ENCODE measurements around the gene APOBEC3H. TPM values are rescaled to one million over a fixed set of nuclear protein-coding genes. Genes with fewer than 3 reads are reported as not detected.
A peak's percentile ranks its signal among the peaks of the same experiment; 100 is the strongest.
"Not testable (repeated sequence)": the region's sequence is repeated elsewhere in the genome, so short reads cannot be mapped to it uniquely, and the experiment has no call there.

Gene APOBEC3H
- total and polyA plus RNA-seq, 4 donors, result 0.57 to 1.2 TPM; not detected in 2

DNA sequence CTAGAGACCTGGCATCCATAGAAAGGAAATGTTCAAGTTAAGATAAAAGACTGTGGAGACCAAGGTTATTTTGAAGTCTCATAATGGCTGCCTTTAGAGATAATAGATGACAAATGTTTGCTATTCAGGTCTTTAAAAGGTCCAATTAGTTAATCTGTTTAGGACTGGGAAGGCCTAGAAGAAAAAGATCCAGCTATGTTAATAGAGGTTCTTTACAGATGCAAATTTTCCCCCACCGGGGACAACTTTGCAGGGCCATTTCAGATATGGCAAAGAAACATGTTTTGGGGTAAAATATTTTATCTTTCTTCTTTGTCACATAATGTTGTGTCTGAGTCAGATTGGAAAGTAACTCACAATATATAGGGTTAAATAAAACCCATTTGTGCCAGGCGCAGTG is 23.1 kb upstream of the APOBEC3H start:
- ATAC-seq (ENCODE audit: insufficient read depth, low FRiP score) (no peak), DNase-seq (no peak)
- no peaks in the 10 kb centered on the region for H3K36me3 ChIP-seq (ENCODE audit: control insufficient read depth in 4 of 4, insufficient read depth in 4 of 4, low read length in 4 of 4)
- no peaks in the 10 kb centered on the region for H3K9me3 ChIP-seq (ENCODE audit: control insufficient read depth in 4 of 4, insufficient read depth in 3 of 4, low read length in 3 of 4)
- no peaks in the 10 kb centered on the region for H3K27me3 ChIP-seq (ENCODE audit: control insufficient read depth in 3 of 3, insufficient read depth in 3 of 3, low read length in 2 of 3)
- no peak overlapping the region for H3K9ac ChIP-seq (ENCODE audit: insufficient read depth in 1 of 2, low read length in 2 of 2)
- H3K27ac ChIP-seq (ENCODE audit: low read depth in 1 of 2, low read length in 1 of 2), result no peak overlapping the region
- H3K4me1 ChIP-seq (ENCODE audit: control insufficient read depth in 5 of 5, insufficient read depth in 5 of 5, low read length in 5 of 5), result peaks cover 0 to 6% (median 0%) of the 10 kb centered on the region in 5 donors
- H3K4me3 ChIP-seq, result no peak overlapping the region
- TF ChIP-seq CTCF (IDR thresholded peaks at IDR 0.05; ENCODE audit: control extremely low read depth, extremely low read depth), result no peak
- WGBS, 2 donors, result 50 to 63% methylated on average over 2 of the region's 2 CpGs

DNA sequence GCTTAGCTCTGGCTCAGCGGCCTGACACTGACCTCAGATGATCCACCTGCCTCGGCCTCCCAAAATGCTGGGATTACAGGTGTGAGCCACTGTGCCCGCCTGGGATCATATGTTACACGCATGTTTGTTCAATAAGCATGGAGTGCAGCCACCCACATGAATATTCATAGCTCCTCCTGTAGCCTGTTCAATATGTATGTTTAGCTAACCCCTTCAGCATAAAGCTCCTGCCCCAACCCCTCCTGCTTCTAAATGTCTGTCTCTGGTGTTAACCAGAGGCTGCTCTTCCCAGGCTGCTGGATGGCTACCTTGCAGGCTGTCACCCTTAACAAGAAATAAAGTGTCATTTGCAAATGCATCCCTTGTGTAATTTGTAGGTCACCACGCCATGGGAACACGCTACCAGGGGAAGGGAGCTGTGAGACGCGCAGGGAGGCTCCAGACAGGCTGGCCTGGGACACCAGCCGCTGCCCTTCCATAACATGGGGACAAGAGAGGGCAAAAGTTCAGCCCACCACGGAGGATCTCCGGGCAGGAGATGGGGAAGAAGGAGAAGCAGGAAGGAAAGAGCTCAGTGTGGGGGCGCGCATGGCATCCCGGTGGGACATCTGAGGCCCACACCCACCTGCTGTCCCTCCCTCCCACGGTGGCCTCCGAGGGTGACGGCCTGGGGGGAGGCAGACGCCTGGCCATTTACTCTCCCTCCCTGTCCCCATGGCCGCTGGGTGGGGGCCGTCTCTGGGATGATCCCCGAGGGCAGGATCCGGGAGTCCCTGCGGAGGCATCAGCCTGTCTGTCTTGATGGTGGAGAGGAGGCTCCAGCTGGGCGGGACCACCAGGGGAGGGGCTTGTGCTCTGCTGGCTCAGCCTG is 20.7 kb upstream of the APOBEC3H start:
- peak; percentile 88 for ATAC-seq (ENCODE audit: insufficient read depth, low FRiP score)

GRCh38 chr22:39077026-39077840 is 19.8 kb upstream of the APOBEC3H start, which contains the start of gene APOBEC3G:
TSS of gene APOBEC3G (plus strand) at chr22:39077275. CDS start at chr22:39077362, 87 bp downstream.
- WGBS, 2 donors, result 10 to 14% methylated on average over 9 to 15 of the region's 17 CpGs
- Histone ChIP-seq H3K4me3 (peak within 1 kb of the TSS; percentile 18), H3K9ac (ENCODE audit: insufficient read depth in 1 of 2, low read length in 2 of 2) (peak within 1 kb of the TSS; percentile 46 to 49), H3K27ac (ENCODE audit: low read depth in 1 of 2, low read length in 1 of 2) (peak within 1 kb of the TSS; percentile 24 to 58)
- H3K36me3 ChIP-seq (ENCODE audit: control insufficient read depth in 4 of 4, insufficient read depth in 4 of 4, low read length in 4 of 4); H3K4me1 ChIP-seq (ENCODE audit: control insufficient read depth in 5 of 5, insufficient read depth in 5 of 5, low read length in 5 of 5); H3K9me3 ChIP-seq (ENCODE audit: control insufficient read depth in 4 of 4, insufficient read depth in 3 of 4, low read length in 3 of 4); H3K27me3 ChIP-seq (ENCODE audit: control insufficient read depth in 3 of 3, insufficient read depth in 3 of 3, low read length in 2 of 3): not testable (repeated sequence)
- DNase-seq (peak; percentile 68 to 73 (median 72)), ATAC-seq (ENCODE audit: insufficient read depth, low FRiP score) (peak; percentile 82)

More for the DNA sequence above, 20.7 kb upstream of the APOBEC3H start:
- not testable (repeated sequence) for H3K9ac ChIP-seq (ENCODE audit: insufficient read depth in 1 of 2, low read length in 2 of 2); H3K9me3 ChIP-seq (ENCODE audit: control insufficient read depth in 4 of 4, insufficient read depth in 3 of 4, low read length in 3 of 4); H3K4me3 ChIP-seq; H3K27ac ChIP-seq (ENCODE audit: low read depth in 1 of 2, low read length in 1 of 2); H3K27me3 ChIP-seq (ENCODE audit: control insufficient read depth in 3 of 3, insufficient read depth in 3 of 3, low read length in 2 of 3); DNase-seq; H3K4me1 ChIP-seq (ENCODE audit: control insufficient read depth in 5 of 5, insufficient read depth in 5 of 5, low read length in 5 of 5); H3K36me3 ChIP-seq (ENCODE audit: control insufficient read depth in 4 of 4, insufficient read depth in 4 of 4, low read length in 4 of 4)
- WGBS, 2 donors, result 26 to 38% methylated on average over 17 to 24 of the region's 24 CpGs

- not testable (repeated sequence) for H3K9me3 ChIP-seq (ENCODE audit: control insufficient read depth in 4 of 4, insufficient read depth in 3 of 4, low read length in 3 of 4); H3K4me1 ChIP-seq (ENCODE audit: control insufficient read depth in 5 of 5, insufficient read depth in 5 of 5, low read length in 5 of 5); H3K36me3 ChIP-seq (ENCODE audit: control insufficient read depth in 4 of 4, insufficient read depth in 4 of 4, low read length in 4 of 4); DNase-seq; H3K4me3 ChIP-seq; ATAC-seq (ENCODE audit: insufficient read depth, low FRiP score); H3K27me3 ChIP-seq (ENCODE audit: control insufficient read depth in 3 of 3, insufficient read depth in 3 of 3, low read length in 2 of 3)
- WGBS, 2 donors, result 85 to 89% methylated on average over 12 of the region's 12 CpGs
- Histone ChIP-seq H3K27ac (ENCODE audit: low read depth in 1 of 2, low read length in 1 of 2) (peak overlapping the region in 1 of 2 donors; percentile 24), H3K9ac (ENCODE audit: insufficient read depth in 1 of 2, low read length in 2 of 2) (peak overlapping the region in 1 of 2 donors; percentile 32)
Measured at GRCh38 chr22:39077912-39078311, 19.1 kb upstream of the APOBEC3H start.
